ENCODE measurements around the gene POU6F2. TPM values are rescaled to one million over a fixed set of nuclear protein-coding genes. Genes with fewer than 3 reads are reported as not detected.

Gene POU6F2
- total RNA-seq, 1 experiment from 2014 or later, result not detected

DNA sequence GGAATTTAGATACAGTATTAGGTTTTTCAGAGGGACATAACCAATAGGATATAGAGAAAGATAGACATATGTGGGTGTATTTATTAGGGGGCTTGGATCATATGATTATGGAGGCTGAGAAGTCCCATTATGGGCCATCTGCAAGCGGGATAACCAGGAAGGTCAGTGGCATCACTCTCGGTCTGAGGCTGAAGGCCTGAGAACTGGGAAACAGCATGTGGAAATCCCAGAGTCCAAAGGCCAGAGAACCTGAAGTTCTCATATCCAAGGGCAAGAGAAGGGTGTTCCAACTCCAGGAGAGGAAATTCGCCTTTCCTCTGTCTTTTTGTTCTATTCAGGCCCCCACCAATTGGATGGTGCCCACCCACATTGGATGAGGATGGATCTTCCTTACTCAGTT, 180.7 kb downstream of the POU6F2 start:
- CTCF ChIA-PET, result no interaction called here
- no TSS peak for BruUV-seq (replicated peaks)
- ATAC-seq, result no peak

DNA sequence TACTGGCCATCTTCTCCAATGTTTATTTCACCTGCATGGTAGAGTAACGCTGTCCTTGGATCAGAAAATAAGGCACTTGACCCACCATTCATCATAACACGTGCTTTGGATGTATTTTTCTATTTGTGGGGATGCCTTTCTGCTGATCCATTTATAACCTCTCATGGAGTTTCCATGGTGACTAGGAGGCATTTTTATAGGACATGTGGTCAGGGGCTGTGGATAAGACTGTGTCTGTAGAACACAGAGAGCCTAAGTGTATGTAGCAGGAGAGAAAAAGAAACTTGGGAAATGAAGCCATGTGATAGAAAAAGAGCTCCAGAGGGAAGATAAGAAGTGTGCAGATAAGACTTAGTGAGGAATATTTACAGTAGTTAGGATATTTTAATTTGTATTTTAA, 184.2 kb downstream of the POU6F2 start:
- H3K9me3 ChIP-seq (ENCODE audit: control insufficient read depth, insufficient read depth, low read depth, low read length), result no peaks in the 10 kb centered on the region
- no TSS peak for BruUV-seq (replicated peaks)
- no peak overlapping the region for H3K27ac ChIP-seq (ENCODE audit: low read length)
- ChIA-PET POLR2A (no interaction called here), CTCF (no interaction called here)
- H3K4me1 ChIP-seq (ENCODE audit: control insufficient read depth, insufficient read depth, low read length), result no peaks in the 10 kb centered on the region
- intact Hi-C loops (cut with micrococcal nuclease; ENCODE audit: unreplicated experiment), result no loop called here
- in situ Hi-C loops (cut with HindIII; ENCODE audit: low pct_unique_long_range_greater_than_20kb, low sequenced_read_pairs), result no loop called here
- DNase-seq (ENCODE audit: low read depth, low spot score), result no peak
- peaks cover 6% of the 10 kb centered on the region for H3K27me3 ChIP-seq (ENCODE audit: control insufficient read depth, insufficient read depth, low read length)
- H3K36me3 ChIP-seq (ENCODE audit: control insufficient read depth, insufficient read depth, low read length), result no peaks in the 10 kb centered on the region
- TF ChIP-seq TCF7L2 (IDR thresholded peaks at IDR 0.05; ENCODE audit: low read depth, low read length) (no peak), SIN3A (IDR thresholded peaks at IDR 0.05; ENCODE audit: borderline replicate concordance, insufficient read depth, low read depth, low read length) (no peak), POLR2AphosphoS5 (IDR thresholded peaks at IDR 0.05; ENCODE audit: low read depth, low read length) (no peak)
- TF ChIP-seq, protein P1, sequence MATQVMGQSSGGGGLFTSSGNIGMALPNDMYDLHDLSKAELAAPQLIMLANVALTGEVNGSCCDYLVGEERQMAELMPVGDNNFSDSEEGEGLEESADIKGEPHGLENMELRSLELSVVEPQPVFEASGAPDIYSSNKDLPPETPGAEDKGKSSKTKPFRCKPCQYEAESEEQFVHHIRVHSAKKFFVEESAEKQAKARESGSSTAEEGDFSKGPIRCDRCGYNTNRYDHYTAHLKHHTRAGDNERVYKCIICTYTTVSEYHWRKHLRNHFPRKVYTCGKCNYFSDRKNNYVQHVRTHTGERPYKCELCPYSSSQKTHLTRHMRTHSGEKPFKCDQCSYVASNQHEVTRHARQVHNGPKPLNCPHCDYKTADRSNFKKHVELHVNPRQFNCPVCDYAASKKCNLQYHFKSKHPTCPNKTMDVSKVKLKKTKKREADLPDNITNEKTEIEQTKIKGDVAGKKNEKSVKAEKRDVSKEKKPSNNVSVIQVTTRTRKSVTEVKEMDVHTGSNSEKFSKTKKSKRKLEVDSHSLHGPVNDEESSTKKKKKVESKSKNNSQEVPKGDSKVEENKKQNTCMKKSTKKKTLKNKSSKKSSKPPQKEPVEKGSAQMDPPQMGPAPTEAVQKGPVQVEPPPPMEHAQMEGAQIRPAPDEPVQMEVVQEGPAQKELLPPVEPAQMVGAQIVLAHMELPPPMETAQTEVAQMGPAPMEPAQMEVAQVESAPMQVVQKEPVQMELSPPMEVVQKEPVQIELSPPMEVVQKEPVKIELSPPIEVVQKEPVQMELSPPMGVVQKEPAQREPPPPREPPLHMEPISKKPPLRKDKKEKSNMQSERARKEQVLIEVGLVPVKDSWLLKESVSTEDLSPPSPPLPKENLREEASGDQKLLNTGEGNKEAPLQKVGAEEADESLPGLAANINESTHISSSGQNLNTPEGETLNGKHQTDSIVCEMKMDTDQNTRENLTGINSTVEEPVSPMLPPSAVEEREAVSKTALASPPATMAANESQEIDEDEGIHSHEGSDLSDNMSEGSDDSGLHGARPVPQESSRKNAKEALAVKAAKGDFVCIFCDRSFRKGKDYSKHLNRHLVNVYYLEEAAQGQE (IDR thresholded peaks at IDR 0.05; ENCODE audit: insufficient read depth in 1 of 2, low read depth in 2 of 2, low read length in 1 of 2), result no peak
- TF ChIP-seq, protein P2, sequence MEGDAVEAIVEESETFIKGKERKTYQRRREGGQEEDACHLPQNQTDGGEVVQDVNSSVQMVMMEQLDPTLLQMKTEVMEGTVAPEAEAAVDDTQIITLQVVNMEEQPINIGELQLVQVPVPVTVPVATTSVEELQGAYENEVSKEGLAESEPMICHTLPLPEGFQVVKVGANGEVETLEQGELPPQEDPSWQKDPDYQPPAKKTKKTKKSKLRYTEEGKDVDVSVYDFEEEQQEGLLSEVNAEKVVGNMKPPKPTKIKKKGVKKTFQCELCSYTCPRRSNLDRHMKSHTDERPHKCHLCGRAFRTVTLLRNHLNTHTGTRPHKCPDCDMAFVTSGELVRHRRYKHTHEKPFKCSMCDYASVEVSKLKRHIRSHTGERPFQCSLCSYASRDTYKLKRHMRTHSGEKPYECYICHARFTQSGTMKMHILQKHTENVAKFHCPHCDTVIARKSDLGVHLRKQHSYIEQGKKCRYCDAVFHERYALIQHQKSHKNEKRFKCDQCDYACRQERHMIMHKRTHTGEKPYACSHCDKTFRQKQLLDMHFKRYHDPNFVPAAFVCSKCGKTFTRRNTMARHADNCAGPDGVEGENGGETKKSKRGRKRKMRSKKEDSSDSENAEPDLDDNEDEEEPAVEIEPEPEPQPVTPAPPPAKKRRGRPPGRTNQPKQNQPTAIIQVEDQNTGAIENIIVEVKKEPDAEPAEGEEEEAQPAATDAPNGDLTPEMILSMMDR (IDR thresholded peaks at IDR 0.05), result no peak
- no peak for ATAC-seq
- H3K4me3 ChIP-seq (ENCODE audit: low read depth in 2 of 2, low read length in 2 of 2), result no peak overlapping the region

More for the DNA sequence above, 180.7 kb downstream of the POU6F2 start:
- no peaks in the 10 kb centered on the region for H3K36me3 ChIP-seq (ENCODE audit: control insufficient read depth, insufficient read depth, low read length)
- POLR2A ChIA-PET, result no interaction called here
- in situ Hi-C loops (cut with HindIII; ENCODE audit: low pct_unique_long_range_greater_than_20kb, low sequenced_read_pairs) (no loop called here), intact Hi-C loops (cut with micrococcal nuclease; ENCODE audit: unreplicated experiment) (no loop called here)
- H3K9me3 ChIP-seq (ENCODE audit: control insufficient read depth, insufficient read depth, low read depth, low read length), result no peaks in the 10 kb centered on the region
- DNase-seq (ENCODE audit: low read depth, low spot score), result no peak
- H3K27me3 ChIP-seq (ENCODE audit: control insufficient read depth, insufficient read depth, low read length), result 0 out of 2 replicates have a peak, but pooled peaks cover 2% of the 10 kb centered on the region
- TF ChIP-seq POLR2AphosphoS5 (IDR thresholded peaks at IDR 0.05; ENCODE audit: low read depth, low read length) (no peak), SIN3A (IDR thresholded peaks at IDR 0.05; ENCODE audit: borderline replicate concordance, insufficient read depth, low read depth, low read length) (no peak), TCF7L2 (IDR thresholded peaks at IDR 0.05; ENCODE audit: low read depth, low read length) (no peak)
- TF ChIP-seq, protein P2 (IDR thresholded peaks at IDR 0.05), result no peak
- TF ChIP-seq, protein P1 (IDR thresholded peaks at IDR 0.05; ENCODE audit: insufficient read depth in 1 of 2, low read depth in 2 of 2, low read length in 1 of 2), result no peak
- no peak overlapping the region for H3K27ac ChIP-seq (ENCODE audit: low read length)
- H3K4me3 ChIP-seq (ENCODE audit: low read depth in 2 of 2, low read length in 2 of 2), result no peak overlapping the region
- no peaks in the 10 kb centered on the region for H3K4me1 ChIP-seq (ENCODE audit: control insufficient read depth, insufficient read depth, low read length)
